VCaP (cell line): ENCODE data around the gene HLX.

Experiments used
- H3K27ac ChIP-seq: fragments of 450-650 bp; 2 replicates; pipeline ENCODE4 v1.5.1; 2017
- CTCF ChIP-seq: fragments of 450-650 bp; conservative IDR thresholded peaks from 2 replicates; pipeline ENCODE4 v1.5.1; 2017; ENCODE audit warnings: mild to moderate bottlenecking, moderate library complexity

The HLX gene

GRCh38 chr1:220894025-220894923, 15.0 kb downstream of the HLX start:
- H3K27ac ChIP-seq = no peak overlapping the region
- no peak for TF ChIP-seq CTCF

- TF ChIP-seq CTCF = no peak
- no peak overlapping the region for H3K27ac ChIP-seq
These were observed 15.6 kb downstream of the HLX start for GRCh38 chr1:220894924-220895256.

- no peak for TF ChIP-seq CTCF
- H3K27ac ChIP-seq = no peak overlapping the region
These were observed 16.2 kb downstream of the HLX start for GRCh38 chr1:220895412-220895946.

GRCh38 chr1:220896092-220896491, 16.8 kb downstream of the HLX start:
- no peak for TF ChIP-seq CTCF
- no peak overlapping the region for H3K27ac ChIP-seq

- no peak overlapping the region for H3K27ac ChIP-seq
- no peak for TF ChIP-seq CTCF
These were observed 21.6 kb downstream of the HLX start for GRCh38 chr1:220900842-220901241.

GRCh38 chr1:220901881-220902280, 22.6 kb downstream of the HLX start:
- no peak for TF ChIP-seq CTCF
- no peak overlapping the region for H3K27ac ChIP-seq

- no peak overlapping the region for H3K27ac ChIP-seq
- TF ChIP-seq CTCF = no peak
These were observed 23.7 kb downstream of the HLX start for GRCh38 chr1:220902916-220903315.
